Activated T-cell treated with anti-CD3 and anti-CD28 coated beads, Interleukin-2, amount 50 U/mL, for 48 hours (primary cell): ENCODE data around the gene FAM13B.
A peak's percentile ranks its signal among the peaks of the same experiment; 100 is the strongest.

ENCODE experiments used
- DNase-seq, 2 experiments: peaks; one replicate each; pipeline ENCODE4 v3.0.0-alpha.2; 2020

Gene FAM13B

GRCh38 chr5:137888863-137889759 is 143.8 kb downstream of the FAM13B start, which contains the start of gene PKD2L2:
TSS of gene PKD2L2 (plus strand) at chr5:137889457. CDS start at chr5:137889492, 35 bp downstream.
- DNase-seq = peak; percentile 86 to 89

- DNase-seq = no peak
Observed at GRCh38 chr5:137888466-137888862, 144.4 kb downstream of the FAM13B start.
